Ascending aorta (tissue), 2 donors: ENCODE measurements around the gene MAPT. TPM values are rescaled to one million over a fixed set of nuclear protein-coding genes. Genes with fewer than 3 reads are reported as not detected.

Source experiments
- DNase-seq, 2 donors: peaks; one replicate each; pipeline ENCODE4 v3.0.0-alpha.2; 2019; ENCODE audit warnings: low spot score in 2 of 2
- H3K27ac ChIP-seq, 2 donors: fragments of 200-600 bp; sonication (generic); one replicate each; pipeline ENCODE4 v1.5.1; 2016 to 2017; ENCODE audit warnings: mild to moderate bottlenecking in 1 of 2
- H3K27me3 ChIP-seq: fragments of 200-600 bp; sonication (generic); one replicate; pipeline ENCODE4 v1.5.1; 2017
- H3K36me3 ChIP-seq, 2 donors: fragments of 200-600 bp; sonication (generic); one replicate each; pipeline ENCODE4 v1.5.1; 2016
- H3K4me1 ChIP-seq, 2 donors: fragments of 200-600 bp; sonication (generic); one replicate each; pipeline ENCODE4 v1.5.1; 2016 to 2017; ENCODE audit warnings: mild to moderate bottlenecking in 1 of 2
- H3K4me3 ChIP-seq, 2 donors: fragments of 200-600 bp; sonication (generic); one replicate each; pipeline ENCODE4 v1.5.1; 2016 to 2017; ENCODE audit warnings: mild to moderate bottlenecking in 1 of 2
- H3K9me3 ChIP-seq, 2 donors: fragments of 200-600 bp; sonication (generic); one replicate each; pipeline ENCODE4 v1.5.1; 2016
- intact Hi-C: fragments of 100-400 bp; cut with DNase I; formaldehyde crosslinking; loops from one replicate; pipeline ENCODE4 v1.15.1; 2023
- total RNA-seq: library from RNA; depleted of rRNA; stranded (reverse); fragments of >200 nt; gene quantifications from one replicate; pipeline ENCODE4 v1.1.0, GENCODE V29; 2016
- TF ChIP-seq, protein P1 (sequence below), 3 experiments: fragments of 200-600 bp in 2 of 3; fragments of 450-650 bp in 1 of 3; sonication (generic) in 2 of 3; IDR thresholded peaks; one replicate each; pipeline ENCODE4 v1.5.1; 2016 to 2019; ENCODE audit warnings: antibody characterized with exemption in 3 of 3, mild to moderate bottlenecking in 1 of 3, moderate library complexity in 1 of 3

Gene MAPT
- total RNA-seq, 1 donor from 2014 or later: 0.32 TPM

DNA sequence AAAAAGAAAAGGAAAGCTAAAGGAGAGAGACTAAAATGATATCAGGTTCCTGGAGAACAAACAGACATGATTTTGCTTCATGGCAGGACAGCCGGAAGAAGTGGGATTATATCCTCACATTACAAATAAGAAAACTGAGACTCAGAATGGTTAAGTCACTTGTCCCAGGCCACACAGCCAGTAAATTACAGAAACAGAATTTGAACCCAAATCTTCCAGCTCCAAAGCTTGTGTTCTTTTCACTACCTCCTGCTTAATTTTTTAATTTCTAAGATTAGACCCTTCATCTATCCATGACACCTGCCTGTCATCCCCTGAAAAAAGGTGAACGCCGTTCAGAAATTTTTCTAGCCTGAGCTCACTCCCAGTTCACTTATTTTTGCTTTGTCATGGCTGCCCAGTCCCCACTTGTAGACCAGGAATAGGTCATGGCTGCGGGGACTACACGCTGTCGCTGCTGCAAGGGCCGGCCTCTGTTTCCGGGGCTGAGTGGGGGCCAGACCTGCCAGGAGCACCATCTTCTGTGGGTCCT, 36.1 kb downstream of the MAPT start:
- intact Hi-C loops: no loop called here
- Histone ChIP-seq H3K4me3 (no peak overlapping the region), H3K27me3 (no peaks in the 10 kb centered on the region), H3K4me1 (no peaks in the 10 kb centered on the region), H3K9me3 (peaks cover 0 to 9% of the 10 kb centered on the region in 2 donors), H3K36me3 (no peaks in the 10 kb centered on the region), H3K27ac (no peak overlapping the region)
- TF ChIP-seq, protein P1, sequence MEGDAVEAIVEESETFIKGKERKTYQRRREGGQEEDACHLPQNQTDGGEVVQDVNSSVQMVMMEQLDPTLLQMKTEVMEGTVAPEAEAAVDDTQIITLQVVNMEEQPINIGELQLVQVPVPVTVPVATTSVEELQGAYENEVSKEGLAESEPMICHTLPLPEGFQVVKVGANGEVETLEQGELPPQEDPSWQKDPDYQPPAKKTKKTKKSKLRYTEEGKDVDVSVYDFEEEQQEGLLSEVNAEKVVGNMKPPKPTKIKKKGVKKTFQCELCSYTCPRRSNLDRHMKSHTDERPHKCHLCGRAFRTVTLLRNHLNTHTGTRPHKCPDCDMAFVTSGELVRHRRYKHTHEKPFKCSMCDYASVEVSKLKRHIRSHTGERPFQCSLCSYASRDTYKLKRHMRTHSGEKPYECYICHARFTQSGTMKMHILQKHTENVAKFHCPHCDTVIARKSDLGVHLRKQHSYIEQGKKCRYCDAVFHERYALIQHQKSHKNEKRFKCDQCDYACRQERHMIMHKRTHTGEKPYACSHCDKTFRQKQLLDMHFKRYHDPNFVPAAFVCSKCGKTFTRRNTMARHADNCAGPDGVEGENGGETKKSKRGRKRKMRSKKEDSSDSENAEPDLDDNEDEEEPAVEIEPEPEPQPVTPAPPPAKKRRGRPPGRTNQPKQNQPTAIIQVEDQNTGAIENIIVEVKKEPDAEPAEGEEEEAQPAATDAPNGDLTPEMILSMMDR (IDR thresholded peaks at IDR 0.05): no peak
- DNase-seq: no peak

DNA sequence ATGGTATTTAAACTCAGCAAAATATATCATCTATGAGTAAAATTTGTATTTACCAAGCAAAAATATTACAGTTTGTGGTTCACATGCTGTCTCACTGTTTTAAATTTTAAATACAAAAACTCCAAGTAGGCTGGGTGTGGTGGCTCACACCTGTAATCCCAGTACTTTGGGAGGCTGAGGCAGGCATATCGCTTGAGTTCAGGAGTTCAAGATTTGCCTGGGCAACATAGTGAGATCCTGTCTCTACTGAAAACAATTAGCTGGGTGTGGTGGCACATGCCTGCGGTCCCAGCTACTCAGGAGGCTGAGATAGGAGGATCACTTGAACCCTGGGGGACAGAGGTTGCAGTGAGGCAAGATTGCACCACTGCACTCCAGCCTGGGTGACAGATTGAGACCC, 37.3 kb downstream of the MAPT start:
- intact Hi-C loops: no loop called here
- DNase-seq: no peak
- H3K27me3 ChIP-seq: no peaks in the 10 kb centered on the region
- H3K36me3 ChIP-seq: no peaks in the 10 kb centered on the region
- TF ChIP-seq, protein P1 (IDR thresholded peaks at IDR 0.05): no peak
- H3K9me3 ChIP-seq: peaks cover 0 to 9% of the 10 kb centered on the region in 2 donors
- no peak overlapping the region for H3K27ac ChIP-seq
- H3K4me1 ChIP-seq: no peaks in the 10 kb centered on the region
- H3K4me3 ChIP-seq: no peak overlapping the region

DNA sequence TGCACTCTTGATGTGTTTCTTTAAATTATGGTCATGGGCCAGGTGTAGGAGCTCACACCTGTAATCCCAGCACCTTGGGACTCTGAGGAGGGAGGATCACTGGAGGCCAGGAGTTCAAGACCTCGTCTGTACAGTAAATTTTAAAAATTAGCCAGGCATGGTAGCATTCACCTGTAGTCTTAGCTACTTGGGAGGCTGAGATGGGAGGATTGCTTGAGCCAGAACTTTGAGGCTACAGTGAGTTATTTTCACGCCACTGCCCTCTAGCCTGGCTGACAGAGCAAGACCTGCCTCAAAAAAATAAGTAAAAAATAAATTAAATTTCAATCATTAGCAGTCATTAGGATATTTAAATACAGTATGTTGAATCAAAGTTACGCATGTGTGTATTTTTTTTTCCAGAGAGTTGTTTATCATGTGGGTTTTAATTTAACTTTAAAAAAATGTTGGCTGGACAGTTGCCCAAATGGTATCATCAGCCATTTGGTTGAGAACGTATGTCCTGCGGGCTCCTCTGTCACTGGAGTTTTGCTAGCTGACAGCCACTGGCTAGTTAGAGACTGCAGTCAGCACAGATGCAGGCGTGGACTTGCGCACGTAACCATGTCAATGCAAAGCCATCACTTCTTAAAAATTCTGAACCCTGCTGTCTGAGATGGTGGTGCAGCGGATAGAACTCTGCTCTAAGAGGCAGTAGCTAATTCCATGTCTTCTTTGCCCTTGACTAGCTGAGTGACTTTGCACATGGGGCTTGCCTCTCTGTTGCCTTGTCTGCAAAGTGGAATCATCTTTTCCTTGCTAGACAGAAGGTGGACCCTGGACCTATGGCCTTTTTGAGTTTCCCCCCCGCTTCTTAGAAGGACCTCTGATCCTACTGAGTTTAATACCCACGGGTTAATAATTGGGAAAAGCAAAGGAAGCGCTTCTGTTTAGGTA, 40.0 kb downstream of the MAPT start:
- H3K36me3 ChIP-seq: no peaks in the 10 kb centered on the region
- H3K27ac ChIP-seq: no peak overlapping the region
- TF ChIP-seq, protein P1 (IDR thresholded peaks at IDR 0.05): no peak
- H3K27me3 ChIP-seq: no peaks in the 10 kb centered on the region
- H3K9me3 ChIP-seq: no peaks in the 10 kb centered on the region
- no peaks in the 10 kb centered on the region for H3K4me1 ChIP-seq
- intact Hi-C loops: no loop called here
- no peak for DNase-seq
- no peak overlapping the region for H3K4me3 ChIP-seq

- intact Hi-C loops: no loop called here
- no peak for DNase-seq
- TF ChIP-seq, protein P1 (IDR thresholded peaks at IDR 0.05): no peak
- Histone ChIP-seq H3K4me1 (no peaks in the 10 kb centered on the region), H3K27me3 (no peaks in the 10 kb centered on the region), H3K4me3 (no peak overlapping the region), H3K36me3 (no peaks in the 10 kb centered on the region), H3K9me3 (no peaks in the 10 kb centered on the region), H3K27ac (no peak overlapping the region)
Observed at GRCh38 chr17:45935197-45935709, 40.9 kb downstream of the MAPT start.

DNA sequence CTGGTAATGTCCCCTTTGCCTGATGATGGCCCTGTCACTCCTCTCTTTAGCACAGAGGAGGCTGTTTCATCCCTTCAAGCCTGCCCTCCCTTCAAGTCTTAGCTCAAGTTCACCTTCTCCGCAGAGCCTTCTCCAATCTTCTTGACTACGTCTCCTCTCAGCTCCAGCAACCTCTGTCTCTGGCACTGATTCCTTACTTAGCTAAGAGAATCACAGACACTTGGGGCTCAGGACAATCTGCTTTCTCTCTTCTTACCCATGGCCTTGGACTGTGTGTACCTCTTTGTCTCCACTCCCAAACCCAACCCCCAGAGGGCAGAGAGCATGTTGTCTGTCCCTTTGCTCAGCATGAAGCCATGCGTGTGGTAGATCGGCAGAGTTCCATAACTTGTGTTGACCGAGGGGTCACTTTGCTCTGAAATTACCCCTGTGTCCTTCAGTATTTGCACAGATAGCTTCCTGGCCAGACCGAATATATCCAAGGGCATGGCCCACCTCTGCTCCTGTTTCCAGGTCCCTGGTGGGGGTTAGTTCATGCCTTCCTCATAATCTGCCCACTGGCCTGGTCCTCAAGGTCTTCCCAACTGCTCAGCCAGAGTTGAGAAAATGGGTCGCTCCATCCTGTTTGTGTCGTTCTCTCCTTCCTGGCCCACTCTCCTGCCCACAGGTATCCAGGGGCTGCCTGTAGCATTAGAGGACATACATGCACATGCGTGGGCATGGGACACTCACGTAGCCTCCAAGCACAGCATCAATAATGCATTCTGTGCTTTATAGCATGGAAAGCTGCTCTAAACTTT, 41.6 kb downstream of the MAPT start:
- TF ChIP-seq, protein P1 (IDR thresholded peaks at IDR 0.05): no peak
- H3K9me3 ChIP-seq: no peaks in the 10 kb centered on the region
- DNase-seq: no peak
- intact Hi-C loops: no loop called here
- H3K4me1 ChIP-seq: peaks cover 0 to 2% of the 10 kb centered on the region in 2 donors
- H3K4me3 ChIP-seq: no peak overlapping the region
- H3K27ac ChIP-seq: no peak overlapping the region
- no peaks in the 10 kb centered on the region for H3K36me3 ChIP-seq
- no peaks in the 10 kb centered on the region for H3K27me3 ChIP-seq
